GM21390 (cell line): ENCODE measurements around the gene PRKCG.

Experiments used
- ATAC-seq: cut with Tn5 transposase; IDR thresholded peaks from one replicate; pipeline ENCODE4 v1.9.1; 2021; ENCODE audit not compliant: unreplicated experiment

Gene PRKCG

DNA sequence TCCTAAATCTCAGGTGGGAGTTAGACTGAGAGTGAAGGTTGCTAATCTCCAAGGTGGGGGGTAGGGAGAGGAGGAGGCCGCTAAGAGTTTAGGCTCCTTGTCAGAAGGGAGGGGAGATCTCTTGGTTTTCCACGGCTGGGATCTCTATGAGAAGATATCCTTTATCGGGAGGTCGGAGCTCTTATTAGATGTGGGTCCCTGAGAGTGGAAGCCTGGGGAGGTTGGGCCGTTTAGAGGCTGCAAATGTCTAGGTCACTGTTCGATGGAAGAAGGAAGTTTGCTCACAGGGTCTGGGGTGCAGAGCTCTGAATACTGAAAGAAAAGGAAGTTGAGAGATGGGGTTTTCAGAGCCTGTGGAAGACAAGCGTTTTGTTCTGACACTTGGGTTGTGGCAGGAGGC, 10.5 kb upstream of the PRKCG start:
- no peak for ATAC-seq

DNA sequence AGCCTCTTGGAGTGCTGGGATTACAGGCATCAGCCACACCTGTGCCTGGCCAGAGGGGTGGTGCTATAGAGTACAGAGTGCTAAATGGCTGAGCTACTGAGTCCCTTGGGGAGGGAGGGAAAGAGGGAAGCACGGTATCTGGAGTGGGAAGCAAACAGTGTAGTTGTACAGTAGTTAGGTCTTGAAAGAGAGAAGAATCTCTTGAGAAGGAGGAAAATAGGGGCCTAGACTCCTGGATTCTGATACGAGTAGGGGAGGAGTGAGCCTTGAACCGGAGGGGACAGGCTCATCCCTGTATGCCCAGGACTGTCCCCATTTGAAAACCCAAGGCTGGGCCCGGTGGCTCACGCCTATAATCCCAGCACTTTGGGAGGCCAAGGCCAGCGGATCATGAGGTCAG, 9.2 kb upstream of the PRKCG start:
- no peak for ATAC-seq

DNA sequence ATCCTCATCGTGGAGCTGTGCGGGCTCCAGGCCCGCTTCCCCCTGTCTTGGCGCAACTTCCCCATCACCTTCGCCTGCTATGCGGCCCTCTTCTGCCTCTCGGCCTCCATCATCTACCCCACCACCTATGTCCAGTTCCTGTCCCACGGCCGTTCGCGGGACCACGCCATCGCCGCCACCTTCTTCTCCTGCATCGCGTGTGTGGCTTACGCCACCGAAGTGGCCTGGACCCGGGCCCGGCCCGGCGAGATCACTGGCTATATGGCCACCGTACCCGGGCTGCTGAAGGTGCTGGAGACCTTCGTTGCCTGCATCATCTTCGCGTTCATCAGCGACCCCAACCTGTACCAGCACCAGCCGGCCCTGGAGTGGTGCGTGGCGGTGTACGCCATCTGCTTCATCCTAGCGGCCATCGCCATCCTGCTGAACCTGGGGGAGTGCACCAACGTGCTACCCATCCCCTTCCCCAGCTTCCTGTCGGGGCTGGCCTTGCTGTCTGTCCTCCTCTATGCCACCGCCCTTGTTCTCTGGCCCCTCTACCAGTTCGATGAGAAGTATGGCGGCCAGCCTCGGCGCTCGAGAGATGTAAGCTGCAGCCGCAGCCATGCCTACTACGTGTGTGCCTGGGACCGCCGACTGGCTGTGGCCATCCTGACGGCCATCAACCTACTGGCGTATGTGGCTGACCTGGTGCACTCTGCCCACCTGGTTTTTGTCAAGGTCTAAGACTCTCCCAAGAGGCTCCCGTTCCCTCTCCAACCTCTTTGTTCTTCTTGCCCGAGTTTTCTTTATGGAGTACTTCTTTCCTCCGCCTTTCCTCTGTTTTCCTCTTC, 8.0 kb upstream of the PRKCG start:
- no peak for ATAC-seq

DNA sequence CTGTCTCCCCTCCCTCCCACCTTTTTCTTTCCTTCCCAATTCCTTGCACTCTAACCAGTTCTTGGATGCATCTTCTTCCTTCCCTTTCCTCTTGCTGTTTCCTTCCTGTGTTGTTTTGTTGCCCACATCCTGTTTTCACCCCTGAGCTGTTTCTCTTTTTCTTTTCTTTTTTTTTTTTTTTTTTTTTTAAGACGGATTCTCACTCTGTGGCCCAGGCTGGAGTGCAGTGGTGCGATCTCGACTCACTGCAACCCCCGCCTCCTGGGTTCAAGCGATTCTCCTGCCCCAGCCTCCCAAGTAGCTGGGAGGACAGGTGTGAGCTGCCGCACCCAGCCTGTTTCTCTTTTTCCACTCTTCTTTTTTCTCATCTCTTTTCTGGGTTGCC, 7.4 kb upstream of the PRKCG start:
- no peak for ATAC-seq

DNA sequence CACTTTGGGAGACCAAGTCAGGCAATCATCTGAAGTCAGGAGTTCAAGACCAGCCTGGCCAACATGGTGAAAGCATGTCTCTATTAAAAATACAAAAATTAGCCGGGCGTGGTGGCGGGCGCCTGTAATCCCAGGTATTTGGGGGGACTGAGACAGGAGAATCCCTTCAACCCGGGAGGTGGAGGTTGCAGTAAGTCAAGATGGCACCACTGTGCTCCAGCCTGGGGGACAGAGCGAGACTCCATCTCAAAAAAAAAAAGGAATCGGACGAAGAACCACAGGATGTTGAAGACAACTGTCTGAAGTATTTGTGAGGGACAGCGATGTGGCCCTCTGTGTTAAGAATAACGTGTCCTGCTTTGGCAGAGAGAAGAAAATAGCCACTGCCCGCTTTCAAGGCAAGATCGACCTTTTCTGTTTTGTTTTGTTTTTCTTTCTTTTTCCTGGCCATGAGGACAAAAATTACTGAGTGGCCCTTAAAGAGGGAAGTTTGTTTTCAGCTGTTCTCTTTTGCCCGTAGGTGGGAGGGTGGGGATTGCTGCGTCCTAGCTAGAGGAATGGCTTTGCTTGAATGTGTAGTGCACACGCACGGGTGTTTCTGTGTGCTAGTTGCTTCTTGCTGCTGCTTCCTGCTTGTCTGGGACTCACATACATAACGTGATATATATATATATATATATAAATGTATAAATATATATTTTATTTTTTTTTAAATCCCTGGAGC, 6.2 kb upstream of the PRKCG start:
- no peak for ATAC-seq

DNA sequence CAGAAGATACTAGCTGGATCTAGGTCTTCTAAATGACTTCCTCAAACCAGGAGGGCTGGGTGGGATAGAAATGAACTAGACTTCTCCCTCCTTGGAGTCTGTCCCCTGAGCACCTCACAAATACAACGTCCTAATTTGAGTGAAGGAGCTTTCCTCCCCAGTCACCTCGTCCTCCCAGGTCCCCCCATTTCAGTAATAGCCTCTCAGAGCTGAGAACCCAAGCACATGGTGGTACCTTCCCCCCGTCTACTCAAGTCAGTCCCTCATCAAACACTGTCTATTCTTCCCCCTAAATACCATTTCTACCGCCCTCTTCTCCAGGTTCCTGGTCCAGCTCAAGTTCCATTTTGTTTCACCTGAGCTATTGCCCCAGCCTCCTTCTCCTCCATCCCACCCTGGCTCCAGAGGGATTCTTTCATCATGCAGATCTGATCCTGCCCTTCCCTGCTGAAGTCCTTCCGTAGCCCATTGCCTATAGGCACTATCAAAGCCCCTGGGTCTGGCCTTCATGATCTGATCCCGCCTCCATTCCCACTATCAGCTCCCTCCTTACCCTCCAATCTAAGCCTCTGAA, 5.3 kb upstream of the PRKCG start:
- no peak for ATAC-seq

DNA sequence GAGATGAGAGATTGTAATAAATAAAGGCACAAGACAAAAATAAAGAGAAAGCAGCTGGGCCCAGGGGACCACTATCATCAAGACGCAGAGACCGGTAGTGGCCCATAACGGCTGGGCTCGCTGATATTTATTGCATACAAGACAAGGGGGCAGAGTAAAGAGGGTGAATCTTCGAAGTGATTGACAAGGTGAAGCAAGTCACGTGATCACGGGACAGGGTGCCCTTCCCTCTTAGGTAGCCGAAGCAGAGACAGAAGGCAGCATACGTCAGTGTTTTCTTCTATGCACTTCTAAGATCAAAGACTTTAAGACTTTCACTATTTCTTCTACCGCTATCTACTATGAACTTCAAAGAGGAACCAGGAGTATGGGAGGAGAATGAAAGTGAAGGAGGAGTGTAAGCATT, 4.6 kb upstream of the PRKCG start:
- ATAC-seq, result no peak

DNA sequence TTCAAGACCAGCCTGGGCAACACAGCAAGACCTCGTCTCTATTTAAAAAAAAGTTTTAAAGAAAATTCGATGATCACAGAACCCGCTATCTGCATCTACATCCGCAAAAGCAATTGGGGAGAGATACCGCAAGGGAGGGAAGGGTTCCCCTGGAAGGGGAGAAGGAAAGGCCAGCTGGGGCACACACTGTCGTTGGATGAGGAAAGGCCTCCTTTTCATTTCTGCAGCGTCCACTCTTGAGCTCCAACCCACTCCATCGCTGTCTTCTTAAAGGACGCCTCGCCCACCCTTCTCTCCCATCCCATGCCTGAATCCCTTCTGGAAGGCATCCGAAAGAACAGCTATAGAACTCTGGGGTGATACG, 3.2 kb upstream of the PRKCG start:
- no peak for ATAC-seq

DNA sequence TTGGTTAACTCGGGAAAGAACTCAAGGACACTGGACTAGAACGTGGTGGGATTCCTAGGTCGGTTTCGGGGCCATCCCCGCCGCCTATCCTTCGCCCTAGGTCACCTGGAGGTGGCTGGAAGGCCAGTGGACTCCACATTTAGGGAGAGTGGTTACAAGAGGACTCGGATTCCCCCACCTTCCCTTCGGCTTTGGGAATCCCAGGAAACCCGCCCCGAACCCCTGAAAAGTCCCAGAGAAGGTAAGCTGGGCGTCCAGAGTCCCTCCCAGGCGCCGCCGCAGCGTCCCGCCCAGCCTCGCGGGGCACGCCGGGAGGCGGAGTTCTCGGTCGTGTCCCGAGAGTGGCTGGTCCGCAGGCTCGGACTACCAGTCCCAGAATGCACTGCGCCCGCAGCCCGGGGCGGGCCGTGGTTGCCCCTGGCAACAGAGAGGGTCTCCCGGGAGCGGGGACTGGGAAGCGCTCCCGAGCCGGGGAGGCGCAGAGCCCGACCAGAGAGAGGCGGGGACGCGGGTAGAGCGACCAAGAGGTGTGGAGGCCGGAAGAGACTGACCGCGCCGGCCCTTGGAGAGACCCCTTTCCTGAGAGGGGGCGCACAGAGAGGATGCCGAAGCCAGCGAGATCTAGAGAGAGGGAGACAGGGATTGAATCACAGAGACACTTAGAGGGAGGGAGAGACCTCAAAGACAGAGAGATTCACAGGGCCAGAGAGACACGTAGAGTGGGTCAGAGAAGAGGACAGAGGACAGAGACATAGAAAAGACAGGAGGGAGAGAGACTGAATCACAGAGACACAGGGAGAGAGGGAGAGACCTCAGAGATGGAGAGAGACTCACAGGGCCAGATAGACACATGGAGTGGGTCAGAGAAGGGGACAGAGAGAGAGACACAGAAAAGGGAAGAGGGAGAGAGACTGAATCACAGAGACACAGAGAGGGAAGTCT, 2.6 kb upstream of the PRKCG start:
- peak; percentile 77 for ATAC-seq

DNA sequence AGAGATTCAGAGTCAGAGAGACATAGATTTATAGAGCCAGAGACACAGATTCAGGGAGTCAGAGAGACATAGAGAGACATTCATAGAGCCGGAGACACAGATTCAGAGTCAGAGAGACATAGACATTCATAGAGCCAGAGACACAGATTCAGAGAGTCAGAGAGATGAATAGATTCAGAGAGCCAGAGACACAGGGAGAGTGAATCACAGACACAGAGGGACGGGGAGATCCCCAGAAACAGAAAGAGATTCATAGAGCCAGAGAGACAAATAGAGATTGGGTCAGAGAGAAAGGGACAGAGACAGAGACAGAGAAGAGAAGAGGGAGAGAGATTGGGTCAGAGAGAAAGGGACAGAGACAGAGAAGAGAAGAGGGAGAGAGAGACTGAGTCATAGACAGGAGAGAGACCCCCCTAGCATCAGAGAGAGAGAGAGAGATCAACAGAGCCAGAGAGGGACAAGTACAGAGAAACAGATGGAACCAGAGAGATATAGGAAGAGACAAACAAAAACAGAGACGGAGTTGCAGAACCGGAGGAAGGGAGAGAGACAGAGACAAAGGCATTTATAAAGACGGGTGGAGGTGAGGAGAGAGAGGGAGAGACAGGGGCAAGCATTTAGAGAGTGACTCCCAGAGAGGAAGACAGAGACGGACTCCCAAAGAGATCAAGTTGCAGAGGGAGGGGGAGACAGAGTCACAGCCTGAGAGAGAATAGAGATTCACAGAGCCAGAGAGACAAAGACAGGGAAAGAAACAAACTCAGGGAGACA, 1.1 kb upstream of the PRKCG start:
- no peak for ATAC-seq

DNA sequence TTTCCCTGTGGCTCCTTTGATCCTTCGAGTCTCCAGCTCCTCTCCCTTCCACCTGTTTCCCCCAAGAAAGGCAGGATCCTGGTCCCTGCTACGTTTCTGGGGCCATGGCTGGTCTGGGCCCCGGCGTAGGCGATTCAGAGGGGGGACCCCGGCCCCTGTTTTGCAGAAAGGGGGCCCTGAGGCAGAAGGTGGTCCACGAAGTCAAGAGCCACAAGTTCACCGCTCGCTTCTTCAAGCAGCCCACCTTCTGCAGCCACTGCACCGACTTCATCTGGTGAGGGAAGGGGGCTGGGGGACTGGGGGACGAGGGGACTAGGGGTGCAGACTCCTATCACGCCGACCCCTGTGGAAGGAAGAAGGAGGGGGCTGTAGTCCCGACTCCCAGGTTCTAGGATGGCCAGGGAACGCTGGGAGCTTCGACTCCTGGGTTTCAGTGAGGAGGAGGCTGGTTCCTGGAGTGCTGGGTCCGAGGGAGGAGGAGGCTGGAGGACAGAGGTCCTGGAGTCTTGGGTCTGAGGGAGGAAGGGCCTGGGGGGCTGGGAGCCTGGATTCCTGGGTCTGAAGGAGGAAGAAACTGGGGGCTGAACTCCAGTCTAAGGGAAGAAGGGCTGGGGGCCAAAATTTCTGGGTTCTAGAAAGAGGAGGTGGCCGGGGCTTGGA, 524 bp downstream of the PRKCG start:
- ATAC-seq, result no peak

DNA sequence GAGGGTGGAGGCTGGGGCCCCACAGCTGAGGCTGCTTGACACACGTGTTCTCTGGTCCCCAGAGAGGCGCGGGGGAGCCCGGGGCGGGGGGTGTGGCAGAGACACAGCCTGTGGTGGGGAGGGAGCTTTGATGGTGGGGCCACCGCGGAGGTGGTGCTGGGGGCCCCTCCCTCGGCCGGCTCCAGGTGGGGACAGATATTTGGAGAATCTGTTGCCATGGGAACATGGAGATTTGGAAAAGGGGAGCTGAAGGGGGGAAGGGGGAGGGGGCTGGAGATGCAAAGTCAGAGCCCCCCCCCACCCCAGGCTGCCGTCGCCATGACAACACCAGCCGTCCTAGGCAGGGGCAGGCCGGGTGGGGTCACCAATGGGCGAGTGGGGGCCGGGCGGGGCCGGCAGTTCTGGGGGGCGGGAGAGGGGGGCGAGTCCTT, 1.2 kb downstream of the PRKCG start:
- no peak for ATAC-seq

DNA sequence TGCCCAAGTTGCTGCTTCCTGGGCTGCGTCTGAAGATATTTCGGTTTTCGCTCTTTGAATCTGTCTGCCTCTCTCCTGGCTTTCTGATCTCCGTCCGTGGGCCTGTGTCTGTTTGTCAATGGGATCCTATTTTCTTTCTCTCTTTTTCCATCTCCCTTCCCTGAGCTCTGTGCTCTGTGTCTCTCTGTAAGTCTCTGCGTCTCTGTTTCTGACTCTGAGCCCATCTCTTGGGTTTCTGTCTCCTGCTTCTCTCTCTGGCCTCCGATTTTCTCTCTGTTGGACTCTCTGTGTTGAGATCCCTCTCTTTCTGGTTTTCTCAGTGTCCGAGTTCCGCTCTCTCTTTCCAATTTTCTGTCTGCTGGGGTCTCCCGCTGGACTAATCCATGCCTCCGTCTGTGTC, 1.7 kb downstream of the PRKCG start:
- no peak for ATAC-seq

DNA sequence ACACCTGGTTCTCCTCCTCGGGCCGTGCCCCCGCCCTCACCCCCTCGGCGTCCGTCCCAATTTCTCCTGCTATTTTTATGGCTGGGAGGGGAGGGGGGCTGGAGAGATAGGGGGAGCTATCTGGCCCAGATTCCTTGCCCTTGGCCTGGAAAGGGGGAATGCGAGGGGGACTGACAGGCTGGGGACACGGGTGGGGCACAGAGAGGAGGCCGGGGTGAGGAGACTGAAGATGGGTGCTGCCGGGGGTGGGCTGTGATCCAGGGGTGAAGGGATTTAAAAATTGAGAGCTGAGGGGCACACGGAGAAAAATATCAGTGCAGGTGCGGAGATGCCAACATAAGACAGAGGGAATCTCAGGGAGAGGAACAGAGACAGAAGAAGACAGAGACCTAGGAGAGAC, 2.3 kb downstream of the PRKCG start:
- no peak for ATAC-seq

DNA sequence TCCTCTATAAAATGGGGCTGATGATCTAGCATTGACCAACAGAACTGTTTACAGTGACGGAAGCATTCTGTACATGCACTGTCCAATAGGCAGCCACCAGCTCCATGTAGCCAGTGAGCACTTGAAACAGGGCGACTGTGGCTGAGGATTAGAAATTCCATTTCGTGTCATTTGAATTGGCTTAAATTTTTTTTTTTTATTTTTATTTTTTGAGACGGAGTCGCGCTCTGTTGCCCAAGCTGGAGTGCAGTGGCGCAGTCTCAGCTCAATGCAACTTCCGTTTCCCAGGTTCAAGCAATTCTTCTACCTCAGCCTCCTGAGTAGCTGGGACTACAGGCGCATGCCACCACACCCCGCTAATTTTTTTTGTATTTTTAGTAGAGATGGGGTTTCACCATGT, 3.0 kb downstream of the PRKCG start:
- ATAC-seq, result no peak

DNA sequence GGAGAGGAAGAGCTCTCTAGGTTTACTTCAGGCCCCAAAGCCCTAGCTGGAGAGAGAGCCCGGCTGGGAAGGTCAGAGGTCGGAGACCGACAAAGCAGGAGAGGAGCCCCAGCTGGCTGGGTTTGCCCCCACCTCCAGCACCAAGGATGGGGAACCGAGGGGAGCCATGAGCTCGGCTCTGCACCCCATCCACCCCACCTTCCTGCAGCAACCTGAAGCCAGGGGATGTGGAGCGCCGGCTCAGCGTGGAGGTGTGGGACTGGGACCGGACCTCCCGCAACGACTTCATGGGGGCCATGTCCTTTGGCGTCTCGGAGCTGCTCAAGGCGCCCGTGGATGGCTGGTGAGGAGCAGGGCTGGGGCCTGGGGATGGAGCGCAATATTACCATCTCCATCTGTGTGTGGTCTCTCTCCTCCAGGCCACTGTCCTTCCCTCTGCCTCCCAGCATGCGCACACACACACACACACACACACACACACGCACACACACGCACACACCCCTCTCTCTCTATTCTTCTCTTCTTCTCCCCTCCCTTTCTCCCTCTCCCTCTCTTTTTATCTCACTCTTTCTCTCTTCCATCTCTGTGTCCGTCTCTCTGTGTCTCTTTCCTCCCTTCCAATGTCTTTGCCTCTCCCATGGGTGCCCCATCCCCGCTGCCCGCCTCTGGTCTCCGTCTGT, 10.4 kb downstream of the PRKCG start:
- ATAC-seq, result no peak

DNA sequence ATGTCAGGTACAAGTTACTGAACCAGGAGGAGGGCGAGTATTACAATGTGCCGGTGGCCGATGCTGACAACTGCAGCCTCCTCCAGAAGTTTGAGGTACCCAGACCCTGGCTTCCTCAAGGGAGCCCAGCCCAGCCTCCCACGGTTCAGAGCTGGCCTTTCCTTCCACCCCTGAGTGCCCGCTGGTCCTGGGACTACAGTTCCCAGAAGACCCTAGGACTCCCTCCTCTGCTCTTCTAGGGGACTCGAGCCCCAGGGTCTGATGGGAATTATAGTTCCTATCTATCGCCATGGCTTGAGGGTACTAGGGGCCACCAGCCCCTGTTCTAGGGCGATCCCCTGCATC, 11.0 kb downstream of the PRKCG start:
- no peak for ATAC-seq

DNA sequence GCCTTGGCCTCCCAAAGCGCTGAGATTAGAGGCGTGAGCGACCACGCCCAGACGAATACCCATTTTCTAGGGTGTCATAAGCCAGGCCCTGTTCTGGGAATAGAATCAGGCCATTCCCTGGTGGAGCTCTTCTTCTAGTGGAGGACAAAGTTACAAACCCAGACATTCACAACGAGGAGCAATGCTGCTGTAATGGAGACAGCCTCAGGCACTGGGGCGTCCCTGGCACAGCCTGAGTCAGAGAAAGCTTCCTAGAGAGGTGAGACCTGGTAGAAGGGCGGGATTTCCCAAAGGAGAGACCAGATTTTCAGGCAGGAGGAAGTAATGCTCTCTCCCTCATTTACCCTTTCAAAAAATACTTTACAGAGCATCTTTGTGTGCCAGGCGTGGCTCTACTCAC, 12.7 kb downstream of the PRKCG start:
- no peak for ATAC-seq

DNA sequence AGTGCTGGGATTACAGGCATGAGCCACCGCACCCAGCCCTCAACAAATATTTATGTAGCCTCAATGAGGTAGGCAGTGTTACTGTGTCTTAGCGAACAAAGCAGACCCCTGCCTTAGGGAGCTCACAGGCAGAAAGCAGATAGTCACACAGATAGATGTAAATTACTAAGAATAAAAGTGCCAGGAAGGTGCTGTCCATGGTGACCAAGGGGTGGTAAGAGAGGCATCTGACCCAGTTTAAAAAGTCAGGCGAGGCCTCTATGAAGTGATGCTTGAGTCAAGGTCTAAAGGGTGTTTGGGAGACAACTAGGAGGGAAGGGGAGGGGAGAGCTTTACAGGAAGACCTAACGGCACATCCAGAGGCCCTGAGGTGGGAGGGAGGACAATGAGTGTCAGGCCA, 14.7 kb downstream of the PRKCG start:
- no peak for ATAC-seq

DNA sequence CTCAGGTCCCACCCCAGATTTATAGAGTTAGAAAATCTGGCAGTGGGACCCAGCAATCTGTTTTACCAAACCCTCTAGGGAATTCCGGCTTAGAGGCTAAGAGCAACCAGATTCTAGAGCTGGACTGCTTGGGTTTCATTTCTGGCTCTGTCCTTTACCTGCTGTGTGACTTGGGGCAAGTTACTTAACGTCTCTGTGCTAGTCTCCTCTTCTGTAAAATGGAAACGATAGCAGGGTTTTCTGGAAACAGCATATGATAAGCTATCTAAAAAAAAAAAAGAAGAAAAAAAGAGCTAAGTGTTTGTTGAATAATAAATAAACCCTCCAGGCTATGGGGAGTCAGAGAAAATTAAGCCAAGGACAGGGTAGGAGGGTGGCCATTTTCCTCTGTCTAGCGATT, 15.5 kb downstream of the PRKCG start:
- ATAC-seq, result no peak
